Endodermal cell (in vitro differentiated cells): ENCODE measurements around the gene LAMTOR1. TPM values are rescaled to one million over a fixed set of nuclear protein-coding genes. Genes with fewer than 3 reads are reported as not detected.

Experiments used
- DNase-seq: peaks from one replicate; pipeline ENCODE4 v3.0.0-alpha.2; 2017
- H3K27ac ChIP-seq: 2 replicates; pipeline ENCODE4 v1.5.1; 2013; ENCODE audit warnings: mild to moderate bottlenecking, low read depth, low read length, moderate library complexity
- H3K27me3 ChIP-seq: 2 replicates; pipeline ENCODE4 v1.6.1; 2013; ENCODE audit warnings: mild to moderate bottlenecking, low read length, moderate library complexity; ENCODE audit not compliant: insufficient read depth, control insufficient read depth, poor library complexity, severe bottlenecking
- H3K36me3 ChIP-seq: 2 replicates; pipeline ENCODE4 v1.7.0; 2013; ENCODE audit warnings: mild to moderate bottlenecking, low read length, moderate library complexity; ENCODE audit not compliant: control insufficient read depth, insufficient read depth
- H3K4me1 ChIP-seq: one replicate; pipeline ENCODE4 v1.7.0; 2013; ENCODE audit warnings: low read length; ENCODE audit not compliant: control insufficient read depth, insufficient read depth
- H3K4me3 ChIP-seq: 2 replicates; pipeline ENCODE4 v1.5.1; 2013; ENCODE audit warnings: mild to moderate bottlenecking, low read length, moderate library complexity
- H3K9ac ChIP-seq: 2 replicates; pipeline ENCODE4 v1.6.1; 2013; ENCODE audit warnings: mild to moderate bottlenecking, low read length, moderate library complexity; ENCODE audit not compliant: poor library complexity, severe bottlenecking; ENCODE audit errors: extremely low read depth
- H3K9me3 ChIP-seq: 2 replicates; pipeline ENCODE4 v1.6.1; 2013; ENCODE audit warnings: mild to moderate bottlenecking, low read length, moderate library complexity; ENCODE audit not compliant: control insufficient read depth
- H3K27ac Mint-ChIP-seq: 2 replicates; pipeline ENCODE4 v1.8.0; 2020; ENCODE audit warnings: mixed read lengths
- H3K27me3 Mint-ChIP-seq: 2 replicates; pipeline ENCODE4 v1.8.0; 2021; ENCODE audit warnings: mild to moderate bottlenecking, mixed read lengths; ENCODE audit not compliant: insufficient read depth
- H3K36me3 Mint-ChIP-seq: 2 replicates; pipeline ENCODE4 v1.8.0; 2020; ENCODE audit warnings: low read depth, mixed read lengths
- H3K4me1 Mint-ChIP-seq: 2 replicates; pipeline ENCODE4 v1.8.0; 2020; ENCODE audit warnings: mixed read lengths
- H3K4me3 Mint-ChIP-seq: 2 replicates; pipeline ENCODE4 v1.8.0; 2020; ENCODE audit warnings: mild to moderate bottlenecking, moderate library complexity, mixed read lengths
- H3K9me3 Mint-ChIP-seq: 2 replicates; pipeline ENCODE4 v1.8.0; 2020; ENCODE audit warnings: mild to moderate bottlenecking, mixed read lengths
- WGBS, 2 experiments: methylation state at CpG; one replicate each; pipeline versions ENCODE4 v1.1.5 to v1.1.7; 2013; ENCODE audit warnings: missing lambda C conversion rate in 2 of 2, mixed read lengths in 1 of 2; ENCODE audit not compliant: insufficient coverage in 1 of 2, insufficient read length in 1 of 2; 5-methylcytosine and 5-hydroxymethylcytosine counted together
- total RNA-seq, 2 donors: library from RNA; stranded (reverse); fragmentation: NEBNext Ultra II Directional in 1 of 2; extraction: Animal tissue kit (Norgen Biotek cat#: 25700) in 1 of 2; gene quantifications; 2 replicates in 1 of 2; 3 replicates in 1 of 2; pipeline ENCODE4 v1.2.1, GENCODE V29; 2021
- TF ChIP-seq, protein P1 (sequence below): fragments of 200-600 bp; sonication (generic); conservative IDR thresholded peaks from 2 replicates; pipeline ENCODE4 v1.5.0; 2021; ENCODE audit warnings: antibody characterized with exemption, mild to moderate bottlenecking

The LAMTOR1 gene
- total RNA-seq, 2 donors from 2014 or later, result 92.0 to 104 TPM

DNA sequence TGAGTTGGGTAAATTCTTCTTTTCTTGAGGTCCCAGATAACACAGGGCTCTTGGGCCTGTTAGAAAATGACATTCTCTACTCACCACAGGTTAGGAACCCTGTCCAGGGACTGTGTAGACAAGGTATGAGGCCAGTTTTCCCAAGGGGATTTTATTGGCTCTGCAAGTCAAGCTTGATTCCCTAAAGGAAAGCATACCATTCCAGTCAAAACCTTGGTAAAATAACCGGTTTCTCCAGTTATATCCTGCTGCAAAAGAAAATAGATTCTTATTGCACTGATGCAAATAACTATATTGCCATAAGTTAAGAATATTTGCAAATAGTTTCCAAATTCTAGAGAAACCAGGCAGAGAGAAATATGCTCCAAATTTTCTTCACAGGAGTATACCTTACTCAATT lies 22.9 kb upstream of the LAMTOR1 start:
- peaks cover 44% of the 10 kb centered on the region for H3K27me3 Mint-ChIP-seq
- H3K4me1 Mint-ChIP-seq, result no peaks in the 10 kb centered on the region
- TF ChIP-seq, protein P1, sequence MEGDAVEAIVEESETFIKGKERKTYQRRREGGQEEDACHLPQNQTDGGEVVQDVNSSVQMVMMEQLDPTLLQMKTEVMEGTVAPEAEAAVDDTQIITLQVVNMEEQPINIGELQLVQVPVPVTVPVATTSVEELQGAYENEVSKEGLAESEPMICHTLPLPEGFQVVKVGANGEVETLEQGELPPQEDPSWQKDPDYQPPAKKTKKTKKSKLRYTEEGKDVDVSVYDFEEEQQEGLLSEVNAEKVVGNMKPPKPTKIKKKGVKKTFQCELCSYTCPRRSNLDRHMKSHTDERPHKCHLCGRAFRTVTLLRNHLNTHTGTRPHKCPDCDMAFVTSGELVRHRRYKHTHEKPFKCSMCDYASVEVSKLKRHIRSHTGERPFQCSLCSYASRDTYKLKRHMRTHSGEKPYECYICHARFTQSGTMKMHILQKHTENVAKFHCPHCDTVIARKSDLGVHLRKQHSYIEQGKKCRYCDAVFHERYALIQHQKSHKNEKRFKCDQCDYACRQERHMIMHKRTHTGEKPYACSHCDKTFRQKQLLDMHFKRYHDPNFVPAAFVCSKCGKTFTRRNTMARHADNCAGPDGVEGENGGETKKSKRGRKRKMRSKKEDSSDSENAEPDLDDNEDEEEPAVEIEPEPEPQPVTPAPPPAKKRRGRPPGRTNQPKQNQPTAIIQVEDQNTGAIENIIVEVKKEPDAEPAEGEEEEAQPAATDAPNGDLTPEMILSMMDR, result no peak
- H3K27ac ChIP-seq, result no peak overlapping the region
- no peak overlapping the region for H3K4me3 Mint-ChIP-seq
- peaks cover 43% of the 10 kb centered on the region for H3K9me3 Mint-ChIP-seq
- no peaks in the 10 kb centered on the region for H3K36me3 ChIP-seq
- no peaks in the 10 kb centered on the region for H3K4me1 ChIP-seq
- DNase-seq, result no peak
- H3K9ac ChIP-seq, result no peak overlapping the region
- H3K27ac Mint-ChIP-seq, result no peak overlapping the region
- peaks cover 3% of the 10 kb centered on the region for H3K36me3 Mint-ChIP-seq
- H3K9me3 ChIP-seq, result peaks cover 59% of the 10 kb centered on the region
- peaks cover 19% of the 10 kb centered on the region for H3K27me3 ChIP-seq
- 69% methylated on average over 1 of the region's 1 CpG; no CpG with 5 or more reads in 1 of the 2 experiments for WGBS, 2 experiments
- H3K4me3 ChIP-seq, result no peak overlapping the region

DNA sequence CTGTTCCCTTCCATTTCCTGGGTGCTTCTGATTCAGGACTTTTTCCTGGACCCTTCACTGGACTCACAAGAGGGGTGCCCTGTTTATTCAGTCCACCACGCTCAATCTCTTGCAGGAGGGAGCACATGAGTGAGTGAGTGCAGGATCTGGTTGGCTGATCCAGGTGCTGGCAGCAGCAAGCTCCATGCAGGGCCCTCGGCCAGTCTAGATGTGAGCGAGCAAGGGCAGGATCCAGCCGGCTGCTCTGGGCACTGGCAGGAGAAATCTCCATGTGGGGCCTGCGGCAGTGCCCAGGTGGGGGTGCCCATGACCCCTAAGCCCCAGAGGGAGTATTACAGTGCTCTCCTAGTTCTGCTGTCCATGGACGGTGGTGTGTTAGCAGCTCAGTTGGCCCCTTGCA lies 20.9 kb upstream of the LAMTOR1 start:
- TF ChIP-seq, protein P1, result no peak
- Mint-ChIP-seq H3K9me3 (peaks cover 32% of the 10 kb centered on the region), H3K36me3 (peaks cover 3% of the 10 kb centered on the region), H3K4me3 (no peak overlapping the region), H3K4me1 (no peaks in the 10 kb centered on the region), H3K27me3 (peaks cover 36% of the 10 kb centered on the region), H3K27ac (no peak overlapping the region)
- Histone ChIP-seq H3K9ac (no peak overlapping the region), H3K4me1 (no peaks in the 10 kb centered on the region), H3K9me3 (peaks cover 45% of the 10 kb centered on the region), H3K27me3 (peaks cover 18% of the 10 kb centered on the region), H3K4me3 (no peak overlapping the region), H3K27ac (no peak overlapping the region), H3K36me3 (no peaks in the 10 kb centered on the region)
- WGBS, 2 experiments, result 91 to 92% methylated on average over 5 to 6 of the region's 6 CpGs
- no peak for DNase-seq

DNA sequence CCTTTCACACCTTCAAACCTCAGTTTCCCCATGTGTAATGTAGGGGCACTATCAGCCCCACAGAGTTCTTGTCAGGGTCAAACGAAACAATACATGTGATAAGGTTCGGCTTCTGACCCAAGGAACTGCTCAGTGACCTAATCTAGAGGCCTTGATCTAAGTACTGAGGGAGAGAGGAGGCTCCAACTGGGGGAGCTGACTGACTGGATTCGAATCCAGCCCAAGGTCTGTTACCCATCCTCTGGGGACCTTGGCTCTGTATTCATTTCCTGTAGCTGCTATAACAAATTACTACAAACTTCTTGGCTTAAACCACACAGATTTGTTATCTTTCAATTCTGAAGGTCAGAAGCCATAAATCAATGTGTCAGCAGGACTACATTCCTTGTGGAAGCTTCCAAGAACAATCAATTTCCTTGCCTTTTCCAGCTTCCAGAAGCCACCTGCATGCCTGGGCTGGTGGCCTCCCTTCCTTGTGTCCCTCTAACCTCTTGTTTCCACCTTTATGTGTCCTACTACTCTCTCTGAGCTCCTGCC lies 20.1 kb upstream of the LAMTOR1 start:
- 90 to 95% methylated on average over 1 to 3 of the region's 3 CpGs for WGBS, 2 experiments
- H3K36me3 Mint-ChIP-seq, result no peaks in the 10 kb centered on the region
- Histone ChIP-seq H3K36me3 (no peaks in the 10 kb centered on the region), H3K9me3 (peaks cover 37% of the 10 kb centered on the region), H3K4me1 (no peaks in the 10 kb centered on the region), H3K4me3 (no peak overlapping the region), H3K27me3 (peaks cover 18% of the 10 kb centered on the region), H3K27ac (no peak overlapping the region), H3K9ac (no peak overlapping the region)
- no peak for DNase-seq
- peaks cover 36% of the 10 kb centered on the region for H3K27me3 Mint-ChIP-seq
- TF ChIP-seq, protein P1, result no peak
- H3K27ac Mint-ChIP-seq, result no peak overlapping the region
- H3K4me3 Mint-ChIP-seq, result no peak overlapping the region
- H3K9me3 Mint-ChIP-seq, result peaks cover 24% of the 10 kb centered on the region
- peaks cover 6% of the 10 kb centered on the region for H3K4me1 Mint-ChIP-seq
